ENCODE measurements around the gene KIF5C.

Gene KIF5C

DNA sequence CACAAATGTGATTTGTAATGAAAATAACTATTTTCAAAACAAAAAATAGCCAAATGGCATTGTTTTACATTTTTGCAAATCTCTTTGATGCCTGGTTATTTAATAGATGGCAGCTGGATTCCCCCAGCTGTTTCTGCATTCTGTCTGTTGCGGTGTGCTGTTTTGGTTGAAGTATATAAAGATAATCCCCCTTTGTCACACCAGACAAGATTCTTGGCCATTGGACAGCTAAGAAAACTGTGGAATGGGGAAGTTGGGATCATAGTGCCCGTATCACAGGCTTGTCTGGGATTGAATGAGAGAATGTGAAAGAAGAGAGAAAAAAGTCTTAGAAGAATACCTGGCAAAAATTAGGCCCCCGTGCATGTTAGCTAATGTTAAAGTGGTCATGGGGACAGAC lies 144.0 kb downstream of the KIF5C start:
- Histone ChIP-seq H3K27me3 (ENCODE audit: insufficient read depth, poor library complexity, severe bottlenecking) (no peaks in the 10 kb centered on the region), H3K27ac (ENCODE audit: poor library complexity, severe bottlenecking) (no peak overlapping the region), H3K4me3 (ENCODE audit: severe bottlenecking) (no peak overlapping the region), H3K9me3 (ENCODE audit: severe bottlenecking) (no peaks in the 10 kb centered on the region), H3K36me3 (ENCODE audit: low read depth) (no peaks in the 10 kb centered on the region), H3K4me1 (ENCODE audit: insufficient read depth, poor library complexity, severe bottlenecking) (peaks cover 14% of the 10 kb centered on the region)
- no peak for DNase-seq (ENCODE audit: low spot score)
- TF ChIP-seq, protein P1, sequence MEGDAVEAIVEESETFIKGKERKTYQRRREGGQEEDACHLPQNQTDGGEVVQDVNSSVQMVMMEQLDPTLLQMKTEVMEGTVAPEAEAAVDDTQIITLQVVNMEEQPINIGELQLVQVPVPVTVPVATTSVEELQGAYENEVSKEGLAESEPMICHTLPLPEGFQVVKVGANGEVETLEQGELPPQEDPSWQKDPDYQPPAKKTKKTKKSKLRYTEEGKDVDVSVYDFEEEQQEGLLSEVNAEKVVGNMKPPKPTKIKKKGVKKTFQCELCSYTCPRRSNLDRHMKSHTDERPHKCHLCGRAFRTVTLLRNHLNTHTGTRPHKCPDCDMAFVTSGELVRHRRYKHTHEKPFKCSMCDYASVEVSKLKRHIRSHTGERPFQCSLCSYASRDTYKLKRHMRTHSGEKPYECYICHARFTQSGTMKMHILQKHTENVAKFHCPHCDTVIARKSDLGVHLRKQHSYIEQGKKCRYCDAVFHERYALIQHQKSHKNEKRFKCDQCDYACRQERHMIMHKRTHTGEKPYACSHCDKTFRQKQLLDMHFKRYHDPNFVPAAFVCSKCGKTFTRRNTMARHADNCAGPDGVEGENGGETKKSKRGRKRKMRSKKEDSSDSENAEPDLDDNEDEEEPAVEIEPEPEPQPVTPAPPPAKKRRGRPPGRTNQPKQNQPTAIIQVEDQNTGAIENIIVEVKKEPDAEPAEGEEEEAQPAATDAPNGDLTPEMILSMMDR (IDR thresholded peaks at IDR 0.05; ENCODE audit: poor library complexity, severe bottlenecking) = no peak
- no peak for ATAC-seq (ENCODE audit: low read depth)

DNA sequence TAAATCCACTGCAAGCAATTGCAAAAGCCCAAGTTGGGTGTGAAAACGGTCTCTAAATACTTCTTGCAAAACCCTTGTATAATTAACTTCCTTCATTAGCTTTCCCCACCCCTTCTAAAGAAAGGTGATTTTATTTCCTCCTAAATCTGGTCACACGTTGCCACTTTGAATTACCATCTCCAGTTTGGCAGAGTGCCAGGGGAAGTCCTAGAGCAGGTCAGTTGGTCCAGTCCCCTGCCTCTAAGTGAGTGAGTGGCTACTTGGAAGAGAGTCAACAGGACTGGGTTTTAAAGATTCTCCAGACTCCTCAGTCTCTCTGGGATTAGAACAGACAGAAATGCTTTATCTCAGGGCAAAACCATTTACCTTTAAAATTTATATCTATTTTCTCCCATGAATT lies 144.7 kb downstream of the KIF5C start:
- TF ChIP-seq, protein P1 (IDR thresholded peaks at IDR 0.05; ENCODE audit: poor library complexity, severe bottlenecking) = no peak
- H3K4me3 ChIP-seq (ENCODE audit: severe bottlenecking) = no peak overlapping the region
- H3K36me3 ChIP-seq (ENCODE audit: low read depth) = no peaks in the 10 kb centered on the region
- H3K27ac ChIP-seq (ENCODE audit: poor library complexity, severe bottlenecking) = peak overlapping the region; percentile 19
- no peaks in the 10 kb centered on the region for H3K27me3 ChIP-seq (ENCODE audit: insufficient read depth, poor library complexity, severe bottlenecking)
- DNase-seq (ENCODE audit: low spot score) (no peak), ATAC-seq (ENCODE audit: low read depth) (no peak)
- H3K9me3 ChIP-seq (ENCODE audit: severe bottlenecking) = no peaks in the 10 kb centered on the region
- peaks cover 20% of the 10 kb centered on the region for H3K4me1 ChIP-seq (ENCODE audit: insufficient read depth, poor library complexity, severe bottlenecking)

GRCh38 chr2:149020432-149020851 lies 145.4 kb downstream of the KIF5C start:
- peak; percentile 63 for ATAC-seq (ENCODE audit: low read depth)
- TF ChIP-seq, protein P1 (IDR thresholded peaks at IDR 0.05; ENCODE audit: poor library complexity, severe bottlenecking) = no peak
- H3K9me3 ChIP-seq (ENCODE audit: severe bottlenecking) = no peaks in the 10 kb centered on the region
- DNase-seq (ENCODE audit: low spot score) = no peak
- peak overlapping the region; percentile 19 for H3K27ac ChIP-seq (ENCODE audit: poor library complexity, severe bottlenecking)
- peaks cover 20% of the 10 kb centered on the region for H3K4me1 ChIP-seq (ENCODE audit: insufficient read depth, poor library complexity, severe bottlenecking)
- no peaks in the 10 kb centered on the region for H3K27me3 ChIP-seq (ENCODE audit: insufficient read depth, poor library complexity, severe bottlenecking)
- no peaks in the 10 kb centered on the region for H3K36me3 ChIP-seq (ENCODE audit: low read depth)
- no peak overlapping the region for H3K4me3 ChIP-seq (ENCODE audit: severe bottlenecking)

GRCh38 chr2:149021271-149021719 lies 146.3 kb downstream of the KIF5C start:
- Histone ChIP-seq H3K27me3 (ENCODE audit: insufficient read depth, poor library complexity, severe bottlenecking) (no peaks in the 10 kb centered on the region), H3K27ac (ENCODE audit: poor library complexity, severe bottlenecking) (no peak overlapping the region), H3K4me3 (ENCODE audit: severe bottlenecking) (no peak overlapping the region), H3K36me3 (ENCODE audit: low read depth) (no peaks in the 10 kb centered on the region), H3K4me1 (ENCODE audit: insufficient read depth, poor library complexity, severe bottlenecking) (peaks cover 20% of the 10 kb centered on the region), H3K9me3 (ENCODE audit: severe bottlenecking) (no peaks in the 10 kb centered on the region)
- ATAC-seq (ENCODE audit: low read depth) (no peak), DNase-seq (ENCODE audit: low spot score) (no peak)
- TF ChIP-seq, protein P1 (IDR thresholded peaks at IDR 0.05; ENCODE audit: poor library complexity, severe bottlenecking) = no peak

- no peaks in the 10 kb centered on the region for H3K27me3 ChIP-seq (ENCODE audit: insufficient read depth, poor library complexity, severe bottlenecking)
- no peak for ATAC-seq (ENCODE audit: low read depth)
- no peak overlapping the region for H3K4me3 ChIP-seq (ENCODE audit: severe bottlenecking)
- H3K9me3 ChIP-seq (ENCODE audit: severe bottlenecking) = no peaks in the 10 kb centered on the region
- TF ChIP-seq, protein P1 (IDR thresholded peaks at IDR 0.05; ENCODE audit: poor library complexity, severe bottlenecking) = no peak
- no peak overlapping the region for H3K27ac ChIP-seq (ENCODE audit: poor library complexity, severe bottlenecking)
- no peaks in the 10 kb centered on the region for H3K36me3 ChIP-seq (ENCODE audit: low read depth)
- no peak for DNase-seq (ENCODE audit: low spot score)
- H3K4me1 ChIP-seq (ENCODE audit: insufficient read depth, poor library complexity, severe bottlenecking) = peaks cover 20% of the 10 kb centered on the region
Measured at GRCh38 chr2:149021761-149022160, 146.7 kb downstream of the KIF5C start.

Measured in RWPE2 (cell line).